Kidney epithelial cell (primary cell): ENCODE results near the gene BBS9. TPM values are rescaled to one million over a fixed set of nuclear protein-coding genes. Genes with fewer than 3 reads are reported as not detected.

Experiments used
- DNase-seq: peaks from one replicate; pipeline ENCODE4 v3.0.0-alpha.2; 2010; ENCODE audit warnings: low read depth
- H3K27me3 ChIP-seq: 2 replicates; pipeline ENCODE4 v1.6.0; 2011; ENCODE audit warnings: low read length; ENCODE audit not compliant: control insufficient read depth, insufficient read depth
- H3K36me3 ChIP-seq: 2 replicates; pipeline ENCODE4 v1.5.1; 2011; ENCODE audit warnings: low read length; ENCODE audit not compliant: control insufficient read depth, insufficient read depth
- H3K4me3 ChIP-seq: 2 replicates; pipeline ENCODE4 v1.5.1; 2011; ENCODE audit warnings: low read depth, mild to moderate bottlenecking, control low read depth, low read length
- CTCF ChIP-seq: IDR thresholded peaks from 2 replicates; pipeline ENCODE4 v1.5.1; 2011; ENCODE audit warnings: mild to moderate bottlenecking, moderate library complexity, low read length, control low read depth, inconsistent platforms; ENCODE audit not compliant: insufficient read depth, poor library complexity, severe bottlenecking
- total RNA-seq: library from RNA; depleted of rRNA; stranded (reverse); fragments of >200 nt; gene quantifications from 2 replicates; pipeline ENCODE4 v1.2.3, GENCODE V29; 2015

The BBS9 gene
- total RNA-seq, 1 donor from 2014 or later = 20.4 TPM

GRCh38 chr7:33310546-33310945 is 181.2 kb downstream of the BBS9 start:
- no peaks in the 10 kb centered on the region for H3K27me3 ChIP-seq
- H3K4me3 ChIP-seq = no peak overlapping the region
- no peak for DNase-seq
- TF ChIP-seq CTCF = no peak
- H3K36me3 ChIP-seq = no peaks in the 10 kb centered on the region

- H3K4me3 ChIP-seq = no peak overlapping the region
- no peaks in the 10 kb centered on the region for H3K27me3 ChIP-seq
- TF ChIP-seq CTCF = no peak
- no peak for DNase-seq
- H3K36me3 ChIP-seq = no peaks in the 10 kb centered on the region
These were observed 196.6 kb downstream of the BBS9 start for GRCh38 chr7:33325754-33326484.

- H3K27me3 ChIP-seq = no peaks in the 10 kb centered on the region
- TF ChIP-seq CTCF = no peak
- H3K4me3 ChIP-seq = no peak overlapping the region
- no peaks in the 10 kb centered on the region for H3K36me3 ChIP-seq
- DNase-seq = no peak
These were observed 197.1 kb downstream of the BBS9 start for GRCh38 chr7:33326485-33326848.

GRCh38 chr7:33327427-33327826 is 198.1 kb downstream of the BBS9 start:
- Histone ChIP-seq H3K27me3 (no peaks in the 10 kb centered on the region), H3K4me3 (no peak overlapping the region), H3K36me3 (no peaks in the 10 kb centered on the region)
- DNase-seq = no peak
- TF ChIP-seq CTCF = no peak

GRCh38 chr7:33334349-33334748 is 205.0 kb downstream of the BBS9 start:
- no peak overlapping the region for H3K4me3 ChIP-seq
- H3K36me3 ChIP-seq = no peaks in the 10 kb centered on the region
- DNase-seq = no peak
- peak; percentile 55 for TF ChIP-seq CTCF
- no peaks in the 10 kb centered on the region for H3K27me3 ChIP-seq

- no peak for DNase-seq
- Histone ChIP-seq H3K27me3 (no peaks in the 10 kb centered on the region), H3K36me3 (no peaks in the 10 kb centered on the region), H3K4me3 (no peak overlapping the region)
- TF ChIP-seq CTCF = no peak
These were observed 207.5 kb downstream of the BBS9 start for GRCh38 chr7:33336820-33337219.
